GM21360 (cell line): Measurements from ENCODE around the gene CDT1.
"Not testable (repeated sequence)": the region's sequence is repeated elsewhere in the genome, so short reads cannot be mapped to it uniquely, and the experiment has no call there.

Experiments used
- ATAC-seq: cut with Tn5 transposase; IDR thresholded peaks from one replicate; pipeline ENCODE4 v1.9.1; 2021; ENCODE audit warnings: mild to moderate bottlenecking, moderate library complexity; ENCODE audit not compliant: unreplicated experiment

CDT1 gene

GRCh38 chr16:88815901-88816589, 12.5 kb downstream of the CDT1 start:
- no peak for ATAC-seq

GRCh38 chr16:88816736-88817535, 13.3 kb downstream of the CDT1 start:
- no peak for ATAC-seq

- ATAC-seq, result no peak
These were observed 14.4 kb downstream of the CDT1 start for GRCh38 chr16:88817785-88818574.

- no peak for ATAC-seq
These were observed 14.9 kb downstream of the CDT1 start for GRCh38 chr16:88818575-88818874.

- ATAC-seq, result no peak
These were observed 15.5 kb downstream of the CDT1 start for GRCh38 chr16:88819126-88819525.

- no peak for ATAC-seq
These were observed 16.9 kb downstream of the CDT1 start for GRCh38 chr16:88820385-88821025.

- ATAC-seq, result no peak
These were observed 17.7 kb downstream of the CDT1 start for GRCh38 chr16:88821168-88821850.

GRCh38 chr16:88822281-88823040, 18.9 kb downstream of the CDT1 start:
- ATAC-seq, result no peak

- ATAC-seq, result not testable (repeated sequence)
These were observed 20.1 kb downstream of the CDT1 start for GRCh38 chr16:88823646-88824045.

- ATAC-seq, result no peak
These were observed 20.9 kb downstream of the CDT1 start for GRCh38 chr16:88824256-88825077.

- no peak for ATAC-seq
These were observed 21.6 kb downstream of the CDT1 start for GRCh38 chr16:88825146-88825545.

- ATAC-seq, result no peak
These were observed 22.7 kb downstream of the CDT1 start for GRCh38 chr16:88826070-88826840.

- ATAC-seq, result no peak
These were observed 24.1 kb downstream of the CDT1 start for GRCh38 chr16:88827727-88828126.

GRCh38 chr16:88828711-88829110, 25.1 kb downstream of the CDT1 start:
- ATAC-seq, result no peak

GRCh38 chr16:88830258-88830657, 26.7 kb downstream of the CDT1 start:
- no peak for ATAC-seq

GRCh38 chr16:88830783-88831182, 27.2 kb downstream of the CDT1 start:
- no peak for ATAC-seq

GRCh38 chr16:88831838-88832237, 28.2 kb downstream of the CDT1 start:
- ATAC-seq, result no peak

GRCh38 chr16:88833086-88833485, 29.5 kb downstream of the CDT1 start:
- no peak for ATAC-seq
